ENCODE measurements around the gene NIPAL1. TPM values are rescaled to one million over a fixed set of nuclear protein-coding genes. Genes with fewer than 3 reads are reported as not detected.

The NIPAL1 gene
- total RNA-seq, 1 donor from 2014 or later = 3.8 TPM

- H3K36me3 Mint-ChIP-seq (ENCODE audit: low read depth) = peaks cover 1% of the 10 kb centered on the region
- no peaks in the 10 kb centered on the region for H3K9me3 Mint-ChIP-seq
- peaks cover 46% of the 10 kb centered on the region for H3K27me3 Mint-ChIP-seq
- H3K4me1 Mint-ChIP-seq = peaks cover 26% of the 10 kb centered on the region
- DNase-seq = no peak
- intact Hi-C loops (cut with micrococcal nuclease) = loop anchor here (5.0 to 10.0 kb wide), 2 partner anchors 38 to 295 kb away; partner anchors contain the start of gene SLAIN2
- no peak overlapping the region for H3K4me3 Mint-ChIP-seq
- H3K27ac Mint-ChIP-seq = peak overlapping the region; percentile 0
Measured at GRCh38 chr4:48049483-48049882, 32.9 kb downstream of the NIPAL1 start.

- no peak for DNase-seq
- Mint-ChIP-seq H3K4me1 (peaks cover 22% of the 10 kb centered on the region), H3K27ac (no peak overlapping the region), H3K4me3 (no peak overlapping the region), H3K36me3 (ENCODE audit: low read depth) (peaks cover 1% of the 10 kb centered on the region), H3K27me3 (peaks cover 37% of the 10 kb centered on the region), H3K9me3 (no peaks in the 10 kb centered on the region)
- intact Hi-C loops (cut with micrococcal nuclease) = no loop called here
Measured at GRCh38 chr4:48051078-48051477, 34.5 kb downstream of the NIPAL1 start.

- no peak overlapping the region for H3K4me3 Mint-ChIP-seq
- no peak for DNase-seq
- peaks cover 21% of the 10 kb centered on the region for H3K9me3 Mint-ChIP-seq
- H3K36me3 Mint-ChIP-seq (ENCODE audit: low read depth) = peaks cover 5% of the 10 kb centered on the region
- H3K27me3 Mint-ChIP-seq = peaks cover 2% of the 10 kb centered on the region
- H3K27ac Mint-ChIP-seq = no peak overlapping the region
- intact Hi-C loops (cut with micrococcal nuclease) = no loop called here
- no peaks in the 10 kb centered on the region for H3K4me1 Mint-ChIP-seq
Measured at GRCh38 chr4:48058617-48059530, 42.3 kb downstream of the NIPAL1 start.

GRCh38 chr4:48064349-48064748 is 47.8 kb downstream of the NIPAL1 start:
- H3K4me1 Mint-ChIP-seq = peaks cover 15% of the 10 kb centered on the region
- H3K27ac Mint-ChIP-seq = no peak overlapping the region
- no peak for DNase-seq
- intact Hi-C loops (cut with micrococcal nuclease) = loop anchor here (2.0 kb wide), 3 partner anchors 18 to 44 kb away; no protein-coding TSS in a partner anchor
- H3K27me3 Mint-ChIP-seq = peaks cover 2% of the 10 kb centered on the region
- H3K9me3 Mint-ChIP-seq = peaks cover 17% of the 10 kb centered on the region
- no peak overlapping the region for H3K4me3 Mint-ChIP-seq
- H3K36me3 Mint-ChIP-seq (ENCODE audit: low read depth) = peaks cover 35% of the 10 kb centered on the region

GRCh38 chr4:48065587-48066052 is 49.0 kb downstream of the NIPAL1 start:
- Mint-ChIP-seq H3K27me3 (no peaks in the 10 kb centered on the region), H3K9me3 (peaks cover 12% of the 10 kb centered on the region), H3K4me3 (no peak overlapping the region), H3K27ac (peak overlapping the region; percentile 43), H3K36me3 (ENCODE audit: low read depth) (peaks cover 44% of the 10 kb centered on the region), H3K4me1 (peaks cover 15% of the 10 kb centered on the region)
- no peak for DNase-seq
- intact Hi-C loops (cut with micrococcal nuclease) = loop anchor here (2.0 to 5.0 kb wide), 4 partner anchors 19 to 45 kb away; no protein-coding TSS in a partner anchor

GRCh38 chr4:48067536-48067935 is 51.0 kb downstream of the NIPAL1 start:
- H3K4me1 Mint-ChIP-seq = peaks cover 15% of the 10 kb centered on the region
- no peak for DNase-seq
- H3K4me3 Mint-ChIP-seq = no peak overlapping the region
- intact Hi-C loops (cut with micrococcal nuclease) = loop anchor here (5.0 kb wide), 1 partner anchor 35 kb away; no protein-coding TSS in a partner anchor
- no peaks in the 10 kb centered on the region for H3K27me3 Mint-ChIP-seq
- peaks cover 53% of the 10 kb centered on the region for H3K36me3 Mint-ChIP-seq (ENCODE audit: low read depth)
- no peak overlapping the region for H3K27ac Mint-ChIP-seq
- H3K9me3 Mint-ChIP-seq = no peaks in the 10 kb centered on the region

- Mint-ChIP-seq H3K27ac (no peak overlapping the region), H3K27me3 (no peaks in the 10 kb centered on the region), H3K36me3 (ENCODE audit: low read depth) (peaks cover 52% of the 10 kb centered on the region), H3K4me1 (peaks cover 15% of the 10 kb centered on the region), H3K4me3 (no peak overlapping the region), H3K9me3 (no peaks in the 10 kb centered on the region)
- DNase-seq = no peak
- intact Hi-C loops (cut with micrococcal nuclease) = loop anchor here (5.0 kb wide), 1 partner anchor 36 kb away; no protein-coding TSS in a partner anchor
Measured at GRCh38 chr4:48068182-48068581, 51.6 kb downstream of the NIPAL1 start.

- no peak for DNase-seq
- no peaks in the 10 kb centered on the region for H3K9me3 Mint-ChIP-seq
- H3K36me3 Mint-ChIP-seq (ENCODE audit: low read depth) = peaks cover 56% of the 10 kb centered on the region
- H3K4me3 Mint-ChIP-seq = no peak overlapping the region
- no peak overlapping the region for H3K27ac Mint-ChIP-seq
- intact Hi-C loops (cut with micrococcal nuclease) = loop anchor here (5.0 kb wide), 1 partner anchor 37 kb away; no protein-coding TSS in a partner anchor
- H3K4me1 Mint-ChIP-seq = peaks cover 15% of the 10 kb centered on the region
- no peaks in the 10 kb centered on the region for H3K27me3 Mint-ChIP-seq
Measured at GRCh38 chr4:48069026-48069425, 52.5 kb downstream of the NIPAL1 start.

GRCh38 chr4:48071191-48071590 is 54.6 kb downstream of the NIPAL1 start:
- H3K36me3 Mint-ChIP-seq (ENCODE audit: low read depth) = peaks cover 56% of the 10 kb centered on the region
- no peaks in the 10 kb centered on the region for H3K27me3 Mint-ChIP-seq
- no peak for DNase-seq
- intact Hi-C loops (cut with micrococcal nuclease) = no loop called here
- H3K27ac Mint-ChIP-seq = no peak overlapping the region
- H3K9me3 Mint-ChIP-seq = no peaks in the 10 kb centered on the region
- no peak overlapping the region for H3K4me3 Mint-ChIP-seq
- H3K4me1 Mint-ChIP-seq = peaks cover 2% of the 10 kb centered on the region

GRCh38 chr4:48073567-48074103 is 57.1 kb downstream of the NIPAL1 start:
- intact Hi-C loops (cut with micrococcal nuclease) = no loop called here
- no peaks in the 10 kb centered on the region for H3K4me1 Mint-ChIP-seq
- H3K4me3 Mint-ChIP-seq = no peak overlapping the region
- peaks cover 44% of the 10 kb centered on the region for H3K36me3 Mint-ChIP-seq (ENCODE audit: low read depth)
- no peaks in the 10 kb centered on the region for H3K9me3 Mint-ChIP-seq
- no peak for DNase-seq
- H3K27ac Mint-ChIP-seq = no peak overlapping the region
- H3K27me3 Mint-ChIP-seq = no peaks in the 10 kb centered on the region

GRCh38 chr4:48074657-48075056 is 58.1 kb downstream of the NIPAL1 start:
- Mint-ChIP-seq H3K9me3 (no peaks in the 10 kb centered on the region), H3K27ac (no peak overlapping the region)

GRCh38 chr4:48078425-48078824 is 61.9 kb downstream of the NIPAL1 start:
- DNase-seq = no peak
- H3K9me3 Mint-ChIP-seq = no peaks in the 10 kb centered on the region
- H3K27me3 Mint-ChIP-seq = no peaks in the 10 kb centered on the region
- H3K36me3 Mint-ChIP-seq (ENCODE audit: low read depth) = peaks cover 46% of the 10 kb centered on the region
- H3K4me3 Mint-ChIP-seq = no peak overlapping the region
- H3K4me1 Mint-ChIP-seq = peaks cover 11% of the 10 kb centered on the region
- no peak overlapping the region for H3K27ac Mint-ChIP-seq
- intact Hi-C loops (cut with micrococcal nuclease) = no loop called here

More at GRCh38 chr4:48074657-48075056, 58.1 kb downstream of the NIPAL1 start:
- H3K27me3 Mint-ChIP-seq = no peaks in the 10 kb centered on the region
- H3K4me1 Mint-ChIP-seq = peaks cover 4% of the 10 kb centered on the region
- DNase-seq = no peak
- intact Hi-C loops (cut with micrococcal nuclease) = no loop called here
- peaks cover 42% of the 10 kb centered on the region for H3K36me3 Mint-ChIP-seq (ENCODE audit: low read depth)
- H3K4me3 Mint-ChIP-seq = no peak overlapping the region

- intact Hi-C loops (cut with micrococcal nuclease) = no loop called here
- DNase-seq = no peak
- Mint-ChIP-seq H3K9me3 (no peaks in the 10 kb centered on the region), H3K27me3 (no peaks in the 10 kb centered on the region), H3K36me3 (ENCODE audit: low read depth) (peaks cover 46% of the 10 kb centered on the region), H3K27ac (no peak overlapping the region), H3K4me1 (peaks cover 11% of the 10 kb centered on the region), H3K4me3 (no peak overlapping the region)
Measured at GRCh38 chr4:48078862-48079655, 62.5 kb downstream of the NIPAL1 start.

Data from activated CD4-positive, alpha-beta T cell treated with anti-CD3 and anti-CD28 coated beads, Interleukin-2, amount 10 ng/mL, durations not matched to agents 24 days and 14 days (primary cell).